H54 (cell line): ENCODE results near the gene LEMD3.
A peak's percentile ranks its signal among the peaks of the same experiment; 100 is the strongest.

Experiments
- DNase-seq: peaks from one replicate; pipeline ENCODE4 v3.0.0; 2011; ENCODE audit warnings: low spot score, mixed read lengths; ENCODE audit not compliant: insufficient read length
- FAIRE-seq: peaks from 3 replicates; lab custom pipeline; 2011; peaks lifted over from hg19 to GRCh38; lab: Jason Lieb, UNC
- POLR2A ChIP-seq: IDR thresholded peaks from 2 replicates; pipeline ENCODE4 v1.6.1; 2011; ENCODE audit warnings: low read depth, mild to moderate bottlenecking, low read length

LEMD3 gene

GRCh38 chr12:65292241-65292640, 122.9 kb downstream of the LEMD3 start:
- no peak for DNase-seq
- peak; percentile 30 for FAIRE-seq
- no peak for TF ChIP-seq POLR2A

GRCh38 chr12:65293735-65294134, 124.4 kb downstream of the LEMD3 start:
- FAIRE-seq (no peak), DNase-seq (no peak)
- no peak for TF ChIP-seq POLR2A

- TF ChIP-seq POLR2A: no peak
- FAIRE-seq (no peak), DNase-seq (no peak)
Measured at GRCh38 chr12:65294641-65295262, 125.4 kb downstream of the LEMD3 start.

GRCh38 chr12:65296508-65297265, 127.3 kb downstream of the LEMD3 start:
- no peak for DNase-seq
- FAIRE-seq: no peak
- TF ChIP-seq POLR2A: no peak
